ENCODE data around the gene TNS3.

Gene TNS3

GRCh38 chr7:47581438-47581803 is 490 bp downstream of the TNS3 start:
- DNase-seq (ENCODE audit: low read depth in 2 of 2), result no peak

DNA sequence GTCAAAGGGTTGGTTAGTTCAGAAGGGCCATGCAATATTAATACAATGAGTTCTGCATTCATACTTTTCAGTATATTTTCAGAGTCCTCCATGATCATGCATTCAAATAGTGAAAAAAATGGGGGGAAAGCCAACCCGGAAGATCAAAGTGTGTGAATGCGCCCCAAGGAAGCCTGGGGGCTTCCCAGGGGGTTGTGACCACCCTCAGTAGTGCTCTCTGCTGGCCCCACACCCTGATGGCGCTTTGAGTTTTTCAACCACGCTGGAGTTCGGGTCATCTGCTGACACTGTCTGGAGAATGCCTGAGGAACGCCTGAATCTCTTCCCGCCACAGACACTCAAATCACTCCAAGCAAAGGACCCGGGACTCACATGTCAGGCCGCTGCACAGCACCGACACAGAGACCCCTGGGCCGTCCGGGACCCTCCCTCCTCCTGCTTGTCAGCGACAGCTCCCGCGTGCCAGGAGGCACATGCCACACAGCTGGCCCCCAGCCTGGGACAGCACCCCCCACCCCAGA is 1.0 kb downstream of the TNS3 start:
- no peak for DNase-seq (ENCODE audit: low read depth in 2 of 2)

- DNase-seq (ENCODE audit: low read depth in 2 of 2), result no peak
Observed at GRCh38 chr7:47580175-47580706, 1.7 kb downstream of the TNS3 start.

- DNase-seq (ENCODE audit: low read depth in 2 of 2), result no peak
Observed at GRCh38 chr7:47579458-47579857, 2.5 kb downstream of the TNS3 start.

DNA sequence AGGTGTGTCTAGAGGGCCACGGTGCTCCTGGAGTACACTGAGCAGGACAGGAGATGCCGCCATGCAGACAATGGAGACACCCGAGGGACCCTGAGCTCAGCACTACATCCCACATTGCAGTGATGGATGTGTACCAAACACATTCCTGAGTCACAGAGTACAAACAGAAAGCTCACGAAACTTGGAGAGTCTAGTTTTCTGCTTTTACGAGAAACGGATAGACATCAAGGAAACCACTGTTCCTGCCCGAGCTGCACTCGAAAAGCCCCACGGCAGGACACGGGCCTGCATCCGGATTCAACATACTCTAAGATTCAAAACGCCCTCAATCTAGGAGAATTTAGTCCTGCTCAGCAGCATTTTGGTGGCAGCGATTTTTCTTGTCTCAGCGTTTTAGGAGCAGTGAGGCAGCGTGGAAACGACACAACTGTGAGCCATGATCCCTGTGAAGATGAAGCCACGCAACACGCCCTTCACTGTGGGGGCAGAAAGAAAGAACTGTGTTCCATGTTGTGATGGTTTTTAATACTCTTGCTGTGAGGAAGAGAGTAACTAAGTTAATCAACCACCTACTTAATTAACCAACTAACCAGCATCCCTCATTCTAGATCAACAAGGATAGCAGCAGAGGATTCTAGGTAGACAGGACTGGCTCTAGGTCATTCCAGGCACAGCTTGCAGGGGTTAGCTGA is 3.2 kb downstream of the TNS3 start:
- DNase-seq (ENCODE audit: low read depth in 2 of 2), result no peak

DNA sequence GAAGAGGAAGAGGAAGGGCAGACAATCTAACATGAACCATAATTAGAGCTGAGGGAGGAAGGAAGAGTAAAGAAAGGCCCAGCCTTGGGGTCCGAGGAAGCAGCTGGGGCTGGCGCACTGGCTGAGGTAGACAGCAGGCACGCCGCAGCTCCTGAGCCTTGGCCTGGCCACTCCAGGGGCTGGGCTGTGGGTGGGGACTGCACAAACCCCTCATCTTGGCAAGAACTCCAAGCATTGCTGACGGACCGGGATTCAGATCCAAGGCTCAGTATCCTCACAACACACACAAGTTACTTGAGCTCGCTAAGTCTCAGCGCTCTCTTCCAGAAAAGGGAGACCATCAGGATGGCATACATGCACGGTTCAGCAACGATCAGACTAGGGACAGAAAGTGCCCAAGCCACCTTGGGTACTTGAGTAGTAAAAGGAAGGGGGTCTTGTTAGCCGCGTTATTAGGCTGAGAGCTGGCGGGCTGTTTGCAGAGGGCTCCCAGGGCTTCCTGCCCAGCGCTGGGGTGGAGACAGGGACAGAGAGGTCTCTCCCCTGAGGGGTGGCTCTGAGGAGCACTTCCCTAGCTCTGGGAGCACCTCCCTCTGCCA is 4.5 kb downstream of the TNS3 start:
- no peak for DNase-seq (ENCODE audit: low read depth in 2 of 2)

DNA sequence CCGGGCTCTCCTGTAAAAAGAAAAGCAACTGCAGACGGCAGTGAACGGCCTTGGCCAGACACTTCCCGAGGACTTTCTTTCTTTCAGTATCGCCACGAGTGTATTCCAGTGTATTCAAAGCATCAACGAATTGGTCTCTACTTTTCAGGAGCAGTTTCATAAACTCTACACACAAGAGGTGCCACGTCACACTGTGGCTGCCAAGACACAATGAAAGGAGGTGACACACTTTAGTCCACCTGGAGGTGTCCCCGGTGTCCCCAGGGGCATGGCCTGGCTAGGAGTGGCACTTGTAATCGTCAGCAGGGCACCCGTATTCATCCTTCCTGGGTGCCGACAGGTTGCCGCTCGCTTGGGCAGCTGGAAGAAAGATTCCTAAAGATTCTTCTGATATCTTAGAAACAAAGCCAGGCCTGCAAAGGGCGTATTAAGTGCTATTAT is 5.0 kb downstream of the TNS3 start:
- no peak for DNase-seq (ENCODE audit: low read depth in 2 of 2)

DNA sequence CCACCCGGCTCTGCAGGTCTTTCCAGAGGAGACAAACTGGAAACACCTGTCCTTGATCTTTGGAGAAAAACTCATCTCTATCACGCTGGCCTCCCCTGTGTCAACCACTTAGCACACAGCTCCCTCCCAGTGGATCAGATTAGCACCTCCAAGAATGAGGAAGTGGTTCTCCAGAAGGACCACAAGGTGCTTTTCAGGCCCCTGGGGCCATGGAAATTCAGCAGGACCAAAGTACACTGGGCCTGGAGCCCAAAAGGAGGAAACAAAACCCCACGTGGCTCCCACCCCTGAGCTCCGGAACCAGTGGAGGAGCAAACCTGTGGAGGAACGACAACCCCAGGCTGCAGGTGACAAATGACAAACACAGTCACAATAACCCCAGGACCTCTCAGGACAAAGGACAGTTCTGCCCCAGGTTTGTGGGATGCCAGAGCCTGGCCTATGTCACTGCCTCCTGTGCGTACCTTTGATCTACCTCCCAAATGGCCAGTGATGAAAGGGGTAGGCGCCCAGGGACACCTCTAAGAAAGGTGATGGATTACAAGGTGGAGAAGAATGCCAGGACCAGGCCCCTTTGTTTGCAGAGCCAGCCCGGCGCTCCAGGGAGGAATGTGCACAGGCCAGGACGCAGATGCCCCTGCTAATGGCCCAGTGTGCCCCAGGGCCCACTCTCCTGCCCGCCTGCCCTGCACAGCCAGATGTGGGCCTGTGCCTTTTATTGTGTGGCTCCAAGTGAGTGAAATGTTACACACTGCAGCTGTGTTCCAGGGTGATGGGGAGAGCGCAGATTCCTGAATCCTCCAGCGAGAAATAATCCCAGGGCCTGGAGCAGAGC is 5.7 kb downstream of the TNS3 start:
- no peak for DNase-seq (ENCODE audit: low read depth in 2 of 2)

DNA sequence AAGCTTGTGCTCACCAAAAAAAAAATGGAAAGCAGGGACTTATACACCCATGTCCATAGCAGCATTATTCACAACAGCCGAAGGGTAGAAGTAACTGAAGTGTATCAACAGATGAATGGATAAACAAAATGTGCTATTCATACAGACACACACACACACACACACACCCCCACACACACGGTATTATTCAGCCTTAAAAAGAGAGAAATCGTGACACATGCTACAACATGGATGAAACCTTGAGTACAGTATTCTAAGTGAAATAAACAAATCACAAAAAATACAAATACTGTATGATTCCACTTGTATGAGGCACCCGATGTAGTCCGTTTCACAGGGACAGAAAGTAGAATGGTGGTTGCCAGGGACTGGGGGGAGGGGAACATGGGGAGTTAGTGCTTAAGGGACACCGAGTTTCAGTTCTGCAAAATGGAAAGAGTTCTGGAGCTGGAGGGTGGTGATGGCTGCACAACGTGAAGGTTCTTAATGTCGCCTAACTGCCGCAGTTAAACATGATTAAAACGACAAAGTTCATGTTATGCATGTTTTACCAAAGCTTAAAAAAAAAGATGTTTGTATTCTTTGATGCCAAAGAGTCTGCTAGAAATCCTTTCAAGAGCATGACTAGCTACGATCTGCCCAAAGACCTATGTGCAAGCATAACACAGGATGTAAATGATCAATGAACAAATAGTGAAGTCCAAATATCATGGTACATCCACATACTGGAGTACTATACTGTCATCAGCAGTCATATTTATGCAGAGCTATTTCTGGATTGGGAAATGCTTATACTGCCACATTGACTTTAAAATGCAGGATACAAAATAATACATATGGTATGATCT is 7.2 kb downstream of the TNS3 start:
- DNase-seq (ENCODE audit: low read depth in 2 of 2), result no peak

DNA sequence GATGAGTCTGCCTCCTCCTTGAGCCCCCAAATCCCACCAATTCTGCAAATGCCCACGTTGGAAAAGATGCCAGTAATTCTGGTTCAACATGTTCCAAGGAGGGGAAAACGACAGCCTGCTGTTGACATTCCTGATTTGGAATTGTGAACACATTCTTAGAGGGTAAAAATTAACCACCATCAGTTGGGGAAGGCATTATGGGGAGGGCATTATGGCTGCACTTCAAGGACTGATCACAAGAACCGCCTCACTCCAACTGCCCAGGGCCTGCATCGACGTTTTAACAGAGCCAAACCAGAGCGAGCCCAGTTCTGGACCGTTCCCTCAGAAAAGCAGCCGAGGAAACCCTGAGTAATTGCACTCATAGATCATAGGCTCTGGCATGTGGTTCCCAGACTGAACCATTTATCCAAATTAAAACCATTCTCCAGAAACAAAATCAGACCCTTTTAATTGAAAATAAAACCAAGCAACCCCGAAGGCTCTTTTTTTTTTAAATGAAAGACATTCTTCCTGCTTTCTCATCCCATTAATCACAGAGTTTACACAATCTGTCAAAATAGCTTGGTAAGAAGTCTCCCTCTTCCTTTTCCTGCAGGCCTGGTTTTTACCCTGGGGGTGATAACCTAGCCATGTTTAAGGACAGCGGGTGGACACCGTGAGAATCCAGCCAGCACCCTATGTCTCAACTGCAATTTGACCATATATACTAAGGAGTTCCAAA is 8.0 kb downstream of the TNS3 start:
- DNase-seq (ENCODE audit: low read depth in 2 of 2), result no peak

GRCh38 chr7:47572939-47573757 is 8.8 kb downstream of the TNS3 start:
- no peak for DNase-seq (ENCODE audit: low read depth in 2 of 2)

GRCh38 chr7:47572094-47572445 is 9.8 kb downstream of the TNS3 start:
- no peak for DNase-seq (ENCODE audit: low read depth in 2 of 2)

DNA sequence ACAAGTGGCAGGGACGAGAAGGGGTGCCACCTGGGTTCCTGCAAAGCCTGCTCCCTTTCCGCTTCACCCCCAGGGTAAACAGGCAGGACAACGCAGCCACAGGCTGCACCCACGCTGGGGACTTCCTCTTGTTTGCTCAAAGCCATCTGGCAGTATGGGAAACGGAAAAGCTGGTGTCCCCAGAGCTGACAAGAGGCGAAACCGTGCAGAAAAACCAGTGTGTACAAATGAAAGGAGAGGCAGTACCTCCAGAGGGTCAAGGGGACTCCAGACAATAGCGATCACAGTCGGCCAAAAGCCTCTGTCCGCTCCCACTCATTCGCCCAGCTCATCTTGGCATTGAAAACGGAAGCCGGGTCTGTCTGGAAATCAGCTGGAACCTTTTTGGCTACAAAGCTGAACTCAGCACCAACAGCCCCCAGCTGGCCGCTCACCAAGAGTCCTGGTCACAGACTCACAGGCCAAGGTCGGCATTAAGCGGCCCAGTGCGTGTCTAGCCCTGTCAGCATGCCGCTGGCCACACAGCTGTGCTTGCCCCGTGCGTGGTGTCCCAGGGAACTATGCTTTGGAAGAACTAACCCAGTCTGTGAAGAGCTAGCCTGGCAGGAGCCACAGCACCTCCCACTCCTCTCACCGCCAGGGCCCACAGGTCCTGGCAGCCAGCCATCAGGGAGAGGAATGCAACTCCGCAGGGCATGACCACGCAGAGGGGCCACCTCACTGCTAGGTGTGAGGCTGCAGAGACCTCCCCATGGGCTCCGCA is 10.4 kb downstream of the TNS3 start:
- no peak for DNase-seq (ENCODE audit: low read depth in 2 of 2)

- no peak for DNase-seq (ENCODE audit: low read depth in 2 of 2)
Observed at GRCh38 chr7:47570649-47571050, 11.3 kb downstream of the TNS3 start.

DNA sequence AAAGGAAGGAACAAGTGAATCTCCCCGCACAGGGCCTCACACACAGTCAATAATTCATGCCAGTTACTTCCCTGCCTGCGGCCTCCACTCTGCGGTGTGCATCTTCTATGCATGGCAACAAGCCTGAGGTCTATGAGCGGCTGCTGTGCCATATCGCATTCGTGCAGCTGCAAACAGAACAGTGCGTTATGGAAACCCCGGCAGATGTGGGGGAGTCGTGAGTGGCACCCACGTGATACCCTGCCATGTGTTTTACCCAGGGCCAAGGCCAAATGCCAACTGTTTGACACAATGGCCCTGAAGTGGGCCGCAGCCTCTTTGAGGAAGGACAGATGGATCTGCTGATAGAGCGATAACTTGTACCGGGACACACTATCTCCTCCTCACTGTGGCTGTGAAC is 13.4 kb downstream of the TNS3 start:
- no peak for DNase-seq (ENCODE audit: low read depth in 2 of 2)

DNA sequence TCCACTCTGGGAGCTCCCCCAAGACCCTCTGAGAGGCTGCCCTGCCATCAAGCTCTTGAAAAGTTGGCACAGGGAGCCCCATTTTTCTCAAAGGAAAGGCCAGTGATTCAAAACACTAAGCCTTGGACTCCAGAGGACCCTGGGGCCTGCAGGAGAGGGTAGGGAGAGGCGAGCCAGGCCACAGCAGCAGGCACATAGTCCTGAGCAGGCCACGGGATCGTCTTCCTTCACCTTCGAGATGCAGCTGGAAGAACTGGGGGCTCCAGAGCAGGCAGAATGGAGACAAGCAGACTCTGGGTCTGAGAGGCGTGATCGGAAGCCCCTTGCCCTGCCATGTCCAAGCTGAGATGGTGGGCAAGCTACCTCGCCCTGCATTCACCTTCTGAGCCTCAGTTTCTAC is 13.9 kb downstream of the TNS3 start:
- DNase-seq (ENCODE audit: low read depth in 2 of 2), result no peak

- no peak for DNase-seq (ENCODE audit: low read depth in 2 of 2)
Observed at GRCh38 chr7:47565640-47566250, 16.2 kb downstream of the TNS3 start.

- no peak for DNase-seq (ENCODE audit: low read depth in 2 of 2)
Observed at GRCh38 chr7:47563521-47563920, 18.4 kb downstream of the TNS3 start.

Data from stimulated activated CD8-positive, alpha-beta memory T cell treated with anti-CD3 and anti-CD28 coated beads, Interleukin-2, amount 100 ng/mL, for 1 hour (primary cell).